Right lobe of liver (tissue), 4 donors: ENCODE measurements around the gene LINC01488.

ENCODE experiments used
- POLR2A ChIP-seq: fragments of 450-650 bp; IDR thresholded peaks from one replicate; pipeline ENCODE4 v1.6.1; 2017; ENCODE audit warnings: antibody characterized with exemption, mild to moderate bottlenecking
- TF ChIP-seq, protein P1 (sequence below), 4 donors: fragments of 200-600 bp in 3 of 4; fragments of 450-650 bp in 1 of 4; IDR thresholded peaks; one replicate each; pipeline versions ENCODE4 v1.5.1 to v1.8.0; 2016 to 2022; ENCODE audit warnings: antibody characterized with exemption in 4 of 4, mild to moderate bottlenecking in 2 of 4
- donor health status: DM: no; HTN: no; CAD: no.
- donor health status: DM: no; HTN: no; CAD: no.
- donor health status: DM: no; HTN: yes; CAD: no.

- TF ChIP-seq, protein P1, sequence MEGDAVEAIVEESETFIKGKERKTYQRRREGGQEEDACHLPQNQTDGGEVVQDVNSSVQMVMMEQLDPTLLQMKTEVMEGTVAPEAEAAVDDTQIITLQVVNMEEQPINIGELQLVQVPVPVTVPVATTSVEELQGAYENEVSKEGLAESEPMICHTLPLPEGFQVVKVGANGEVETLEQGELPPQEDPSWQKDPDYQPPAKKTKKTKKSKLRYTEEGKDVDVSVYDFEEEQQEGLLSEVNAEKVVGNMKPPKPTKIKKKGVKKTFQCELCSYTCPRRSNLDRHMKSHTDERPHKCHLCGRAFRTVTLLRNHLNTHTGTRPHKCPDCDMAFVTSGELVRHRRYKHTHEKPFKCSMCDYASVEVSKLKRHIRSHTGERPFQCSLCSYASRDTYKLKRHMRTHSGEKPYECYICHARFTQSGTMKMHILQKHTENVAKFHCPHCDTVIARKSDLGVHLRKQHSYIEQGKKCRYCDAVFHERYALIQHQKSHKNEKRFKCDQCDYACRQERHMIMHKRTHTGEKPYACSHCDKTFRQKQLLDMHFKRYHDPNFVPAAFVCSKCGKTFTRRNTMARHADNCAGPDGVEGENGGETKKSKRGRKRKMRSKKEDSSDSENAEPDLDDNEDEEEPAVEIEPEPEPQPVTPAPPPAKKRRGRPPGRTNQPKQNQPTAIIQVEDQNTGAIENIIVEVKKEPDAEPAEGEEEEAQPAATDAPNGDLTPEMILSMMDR (IDR thresholded peaks at IDR 0.05): no peak
- TF ChIP-seq POLR2A: no peak
Observed at GRCh38 chr11:69531717-69532088, 50.2 kb downstream of the LINC01488 start.
